HepG2 (cell line): ENCODE measurements around the gene MIX23. TPM values are rescaled to one million over a fixed set of nuclear protein-coding genes. Genes with fewer than 3 reads are reported as not detected.

Experiments
- ATF7 ChIP-seq, 2 experiments: fragments of 450-650 bp in 1 of 2; sonication (generic) in 1 of 2; formaldehyde crosslinking in 1 of 2; IDR thresholded peaks; 2 replicates each; pipeline versions ENCODE4 v1.4.0 to v1.6.1; 2016 to 2020; ENCODE audit warnings: antibody characterized with exemption in 1 of 2, mild to moderate bottlenecking in 1 of 2, missing genetic modification reagents in 1 of 2
- MIXL1 ChIP-seq: IDR thresholded peaks from 2 replicates; pipeline ENCODE4 v1.6.1; 2016
- RBM22 ChIP-seq: fragments of 200-400 bp; formaldehyde crosslinking; optimal IDR thresholded peaks from 2 replicates; pipeline ENCODE3; 2017; ENCODE audit warnings: mild to moderate bottlenecking, low read length, moderate library complexity
- REL ChIP-seq: sonication (generic); formaldehyde crosslinking; conservative IDR thresholded peaks from 2 replicates; pipeline ENCODE4 v1.8.0; 2022; ENCODE audit warnings: mild to moderate bottlenecking, missing genetic modification reagents, moderate library complexity
- THAP11 ChIP-seq: IDR thresholded peaks from 2 replicates; pipeline ENCODE4 v1.6.1; 2016; ENCODE audit warnings: missing biosample characterization, missing genetic modification reagents
- XBP1 ChIP-seq: sonication (generic); formaldehyde crosslinking; IDR thresholded peaks from 2 replicates; pipeline ENCODE4 v1.5.0; 2020; ENCODE audit warnings: missing genetic modification reagents
- ZBTB21 ChIP-seq: sonication (generic); formaldehyde crosslinking; IDR thresholded peaks from 2 replicates; pipeline ENCODE4 v1.4.0; 2020; ENCODE audit warnings: missing genetic modification reagents
- ZFAT ChIP-seq: sonication (generic); formaldehyde crosslinking; conservative IDR thresholded peaks from 2 replicates; pipeline ENCODE4 v1.8.1; 2023; ENCODE audit warnings: missing genetic modification reagents, inconsistent platforms
- ZFP41 ChIP-seq: sonication (generic); formaldehyde crosslinking; IDR thresholded peaks from 2 replicates; pipeline ENCODE4 v1.4.0; 2020; ENCODE audit warnings: mild to moderate bottlenecking, missing genetic modification reagents, borderline replicate concordance
- ZNF225 ChIP-seq: sonication (generic); formaldehyde crosslinking; IDR thresholded peaks from 2 replicates; pipeline ENCODE4 v1.4.0; 2020; ENCODE audit warnings: mild to moderate bottlenecking, missing genetic modification reagents
- ZNF343 ChIP-seq: sonication (generic); formaldehyde crosslinking; IDR thresholded peaks from 2 replicates; pipeline ENCODE4 v1.4.0; 2020; ENCODE audit warnings: mild to moderate bottlenecking, missing genetic modification reagents
- ZNF382 ChIP-seq: sonication (generic); formaldehyde crosslinking; IDR thresholded peaks from 2 replicates; pipeline ENCODE4 v1.5.0; 2020; ENCODE audit warnings: missing genetic modification reagents, mild to moderate bottlenecking, borderline replicate concordance
- ZNF510 ChIP-seq: sonication (generic); formaldehyde crosslinking; IDR thresholded peaks from 2 replicates; pipeline ENCODE4 v1.4.0; 2020; ENCODE audit warnings: low read depth, mild to moderate bottlenecking, missing genetic modification reagents
- polyA plus RNA-seq, 8 experiments: library from polyadenylated mRNA; depleted of rRNA in 3 of 8; stranded (reverse) in 7 of 8; unstranded in 1 of 8; fragments of >200 nt; fragmentation: Illumina TruSeq in 4 of 8; extraction: Trizol in 4 of 8; gene quantifications; 2 replicates each; pipeline versions ENCODE4 v1.2.1 to v1.2.3, GENCODE V29; 2011 to 2016; ENCODE audit warnings: low read depth in 4 of 8, missing spikeins in 1 of 8, mixed read lengths in 1 of 8; ENCODE audit not compliant: insufficient read depth in 1 of 8
- total RNA-seq, 5 experiments: library from RNA; depleted of rRNA; stranded (reverse); fragments of >200 nt; fragmentation: Illumina TruSeq; extraction: Trizol; gene quantifications; 2 replicates each; pipeline ENCODE4 v1.2.3, GENCODE V29; 2016; ENCODE audit warnings: low read depth in 1 of 5
- TF ChIP-seq, protein P1 (sequence below): sonication (generic); formaldehyde crosslinking; IDR thresholded peaks from 2 replicates; pipeline ENCODE4 v1.5.0; 2020; ENCODE audit warnings: missing genetic modification reagents
- TF ChIP-seq, protein P2 (sequence below): IDR thresholded peaks from 2 replicates; pipeline ENCODE4 v1.6.1; 2016; ENCODE audit warnings: low read depth, control low read depth
- TF ChIP-seq, protein P3 (sequence below): sonication (generic); formaldehyde crosslinking; conservative IDR thresholded peaks from 2 replicates; pipeline ENCODE4 v1.8.0; 2022; ENCODE audit warnings: missing genetic modification reagents
- TF ChIP-seq, protein P4 (sequence below): IDR thresholded peaks from 2 replicates; pipeline ENCODE4 v1.6.1; 2016; ENCODE audit warnings: mild to moderate bottlenecking
- TF ChIP-seq, protein P5 (sequence below), 2 experiments: IDR thresholded peaks; 2 replicates each; pipeline ENCODE4 v1.6.1; 2011 to 2012; ENCODE audit warnings: low read length in 2 of 2, borderline replicate concordance in 1 of 2, low read depth in 1 of 2, mild to moderate bottlenecking in 1 of 2, moderate library complexity in 1 of 2

The MIX23 gene
- total and polyA plus RNA-seq, 2 of the 13 experiments (the other 11 are each of a cell fraction or from before 2014, with no cell fraction given), result 20.0 to 152 TPM

DNA sequence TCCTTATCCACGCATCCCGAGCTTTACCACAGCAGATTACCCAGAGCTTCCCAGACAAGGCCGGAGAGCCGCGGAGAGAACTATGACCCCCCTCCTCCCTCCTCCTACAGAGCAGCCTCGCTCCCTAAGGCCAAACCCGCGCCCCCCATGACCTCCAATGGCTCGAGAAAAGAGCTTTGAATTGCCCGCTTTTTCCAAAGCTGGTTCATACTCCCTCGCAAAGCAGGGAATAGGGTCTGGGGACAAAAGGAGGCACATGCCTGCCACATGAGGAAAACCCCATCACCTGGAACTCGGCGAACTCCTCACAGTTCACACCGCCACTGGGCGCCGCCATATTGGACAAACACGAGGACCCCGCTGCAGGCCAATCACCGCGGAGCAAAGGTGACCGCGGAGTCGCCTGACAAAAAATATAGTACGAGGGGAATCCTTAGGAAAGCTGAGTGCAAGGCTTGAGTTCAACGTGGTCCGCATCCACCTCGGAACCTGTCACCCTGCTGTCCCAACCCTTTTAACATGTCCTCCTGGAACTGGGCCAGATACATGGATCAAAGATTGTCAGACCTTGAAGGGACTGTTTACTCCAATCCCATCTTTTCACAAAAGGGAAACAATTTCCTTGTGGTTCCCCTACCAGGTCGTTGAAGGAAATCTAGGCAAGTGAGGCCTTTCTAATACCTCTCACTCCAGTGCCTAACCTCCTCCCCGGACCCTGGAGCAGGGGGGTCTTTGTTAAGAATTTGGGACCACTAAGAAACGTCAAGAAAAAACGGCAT, at the start of gene MIX23 (continued):
- TF ChIP-seq ZNF343 (CRISPR knock-in tag), result peak; percentile 80; the same call in 1 of the 2 replicates
- TF ChIP-seq ZBTB21 (CRISPR knock-in tag), result peak; percentile 46; the same call in 1 of the 2 replicates
- no peak for TF ChIP-seq ZFP41 (CRISPR knock-in tag)
- TF ChIP-seq, protein P1, sequence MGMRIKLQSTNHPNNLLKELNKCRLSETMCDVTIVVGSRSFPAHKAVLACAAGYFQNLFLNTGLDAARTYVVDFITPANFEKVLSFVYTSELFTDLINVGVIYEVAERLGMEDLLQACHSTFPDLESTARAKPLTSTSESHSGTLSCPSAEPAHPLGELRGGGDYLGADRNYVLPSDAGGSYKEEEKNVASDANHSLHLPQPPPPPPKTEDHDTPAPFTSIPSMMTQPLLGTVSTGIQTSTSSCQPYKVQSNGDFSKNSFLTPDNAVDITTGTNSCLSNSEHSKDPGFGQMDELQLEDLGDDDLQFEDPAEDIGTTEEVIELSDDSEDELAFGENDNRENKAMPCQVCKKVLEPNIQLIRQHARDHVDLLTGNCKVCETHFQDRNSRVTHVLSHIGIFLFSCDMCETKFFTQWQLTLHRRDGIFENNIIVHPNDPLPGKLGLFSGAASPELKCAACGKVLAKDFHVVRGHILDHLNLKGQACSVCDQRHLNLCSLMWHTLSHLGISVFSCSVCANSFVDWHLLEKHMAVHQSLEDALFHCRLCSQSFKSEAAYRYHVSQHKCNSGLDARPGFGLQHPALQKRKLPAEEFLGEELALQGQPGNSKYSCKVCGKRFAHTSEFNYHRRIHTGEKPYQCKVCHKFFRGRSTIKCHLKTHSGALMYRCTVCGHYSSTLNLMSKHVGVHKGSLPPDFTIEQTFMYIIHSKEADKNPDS (CRISPR knock-in tag), result peak; percentile 72; the same call in 1 of the 2 replicates
- TF ChIP-seq, protein P2, sequence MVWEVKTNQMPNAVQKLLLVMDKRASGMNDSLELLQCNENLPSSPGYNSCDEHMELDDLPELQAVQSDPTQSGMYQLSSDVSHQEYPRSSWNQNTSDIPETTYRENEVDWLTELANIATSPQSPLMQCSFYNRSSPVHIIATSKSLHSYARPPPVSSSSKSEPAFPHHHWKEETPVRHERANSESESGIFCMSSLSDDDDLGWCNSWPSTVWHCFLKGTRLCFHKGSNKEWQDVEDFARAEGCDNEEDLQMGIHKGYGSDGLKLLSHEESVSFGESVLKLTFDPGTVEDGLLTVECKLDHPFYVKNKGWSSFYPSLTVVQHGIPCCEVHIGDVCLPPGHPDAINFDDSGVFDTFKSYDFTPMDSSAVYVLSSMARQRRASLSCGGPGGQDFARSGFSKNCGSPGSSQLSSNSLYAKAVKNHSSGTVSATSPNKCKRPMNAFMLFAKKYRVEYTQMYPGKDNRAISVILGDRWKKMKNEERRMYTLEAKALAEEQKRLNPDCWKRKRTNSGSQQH, result no peak; the same call in 1 of the 2 replicates
- TF ChIP-seq, protein P3, sequence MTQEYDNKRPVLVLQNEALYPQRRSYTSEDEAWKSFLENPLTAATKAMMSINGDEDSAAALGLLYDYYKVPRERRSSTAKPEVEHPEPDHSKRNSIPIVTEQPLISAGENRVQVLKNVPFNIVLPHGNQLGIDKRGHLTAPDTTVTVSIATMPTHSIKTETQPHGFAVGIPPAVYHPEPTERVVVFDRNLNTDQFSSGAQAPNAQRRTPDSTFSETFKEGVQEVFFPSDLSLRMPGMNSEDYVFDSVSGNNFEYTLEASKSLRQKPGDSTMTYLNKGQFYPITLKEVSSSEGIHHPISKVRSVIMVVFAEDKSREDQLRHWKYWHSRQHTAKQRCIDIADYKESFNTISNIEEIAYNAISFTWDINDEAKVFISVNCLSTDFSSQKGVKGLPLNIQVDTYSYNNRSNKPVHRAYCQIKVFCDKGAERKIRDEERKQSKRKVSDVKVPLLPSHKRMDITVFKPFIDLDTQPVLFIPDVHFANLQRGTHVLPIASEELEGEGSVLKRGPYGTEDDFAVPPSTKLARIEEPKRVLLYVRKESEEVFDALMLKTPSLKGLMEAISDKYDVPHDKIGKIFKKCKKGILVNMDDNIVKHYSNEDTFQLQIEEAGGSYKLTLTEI (CRISPR knock-in tag), result no peak
- TF ChIP-seq, protein P4, sequence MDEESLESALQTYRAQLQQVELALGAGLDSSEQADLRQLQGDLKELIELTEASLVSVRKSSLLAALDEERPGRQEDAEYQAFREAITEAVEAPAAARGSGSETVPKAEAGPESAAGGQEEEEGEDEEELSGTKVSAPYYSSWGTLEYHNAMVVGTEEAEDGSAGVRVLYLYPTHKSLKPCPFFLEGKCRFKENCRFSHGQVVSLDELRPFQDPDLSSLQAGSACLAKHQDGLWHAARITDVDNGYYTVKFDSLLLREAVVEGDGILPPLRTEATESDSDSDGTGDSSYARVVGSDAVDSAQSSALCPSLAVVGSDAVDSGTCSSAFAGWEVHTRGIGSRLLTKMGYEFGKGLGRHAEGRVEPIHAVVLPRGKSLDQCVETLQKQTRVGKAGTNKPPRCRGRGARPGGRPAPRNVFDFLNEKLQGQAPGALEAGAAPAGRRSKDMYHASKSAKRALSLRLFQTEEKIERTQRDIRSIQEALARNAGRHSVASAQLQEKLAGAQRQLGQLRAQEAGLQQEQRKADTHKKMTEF (CRISPR knock-in tag), result no peak; the same call in 1 of the 2 replicates
- TF ChIP-seq, protein P5, sequence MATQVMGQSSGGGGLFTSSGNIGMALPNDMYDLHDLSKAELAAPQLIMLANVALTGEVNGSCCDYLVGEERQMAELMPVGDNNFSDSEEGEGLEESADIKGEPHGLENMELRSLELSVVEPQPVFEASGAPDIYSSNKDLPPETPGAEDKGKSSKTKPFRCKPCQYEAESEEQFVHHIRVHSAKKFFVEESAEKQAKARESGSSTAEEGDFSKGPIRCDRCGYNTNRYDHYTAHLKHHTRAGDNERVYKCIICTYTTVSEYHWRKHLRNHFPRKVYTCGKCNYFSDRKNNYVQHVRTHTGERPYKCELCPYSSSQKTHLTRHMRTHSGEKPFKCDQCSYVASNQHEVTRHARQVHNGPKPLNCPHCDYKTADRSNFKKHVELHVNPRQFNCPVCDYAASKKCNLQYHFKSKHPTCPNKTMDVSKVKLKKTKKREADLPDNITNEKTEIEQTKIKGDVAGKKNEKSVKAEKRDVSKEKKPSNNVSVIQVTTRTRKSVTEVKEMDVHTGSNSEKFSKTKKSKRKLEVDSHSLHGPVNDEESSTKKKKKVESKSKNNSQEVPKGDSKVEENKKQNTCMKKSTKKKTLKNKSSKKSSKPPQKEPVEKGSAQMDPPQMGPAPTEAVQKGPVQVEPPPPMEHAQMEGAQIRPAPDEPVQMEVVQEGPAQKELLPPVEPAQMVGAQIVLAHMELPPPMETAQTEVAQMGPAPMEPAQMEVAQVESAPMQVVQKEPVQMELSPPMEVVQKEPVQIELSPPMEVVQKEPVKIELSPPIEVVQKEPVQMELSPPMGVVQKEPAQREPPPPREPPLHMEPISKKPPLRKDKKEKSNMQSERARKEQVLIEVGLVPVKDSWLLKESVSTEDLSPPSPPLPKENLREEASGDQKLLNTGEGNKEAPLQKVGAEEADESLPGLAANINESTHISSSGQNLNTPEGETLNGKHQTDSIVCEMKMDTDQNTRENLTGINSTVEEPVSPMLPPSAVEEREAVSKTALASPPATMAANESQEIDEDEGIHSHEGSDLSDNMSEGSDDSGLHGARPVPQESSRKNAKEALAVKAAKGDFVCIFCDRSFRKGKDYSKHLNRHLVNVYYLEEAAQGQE (IDR thresholded peaks at IDR 0.05; ENCODE audit: borderline replicate concordance in 1 of 2, low read depth in 1 of 2, low read length in 2 of 2), result peak in 1 of 2 experiments; percentile 72; a peak in 2 of 4 replicates
- peak; percentile 68 for TF ChIP-seq THAP11
- TF ChIP-seq ZNF510 (CRISPR knock-in tag), result no peak; the same call in 1 of the 2 replicates
- 0 out of 2 replicates have a peak, but pooled peaks have one; percentile 57 for TF ChIP-seq ZNF225
- peak; percentile 41 for TF ChIP-seq RBM22
- TF ChIP-seq ATF7 (IDR thresholded peaks at IDR 0.05), result no peak
- TF ChIP-seq ATF7 (CRISPR knock-in tag; IDR thresholded peaks at IDR 0.05), result no peak
- 0 out of 2 replicates have a peak, but pooled peaks have one; percentile 11 for TF ChIP-seq MIXL1 (CRISPR knock-in tag)
- no peak for TF ChIP-seq ZFAT (CRISPR knock-in tag)
- no peak for TF ChIP-seq XBP1 (CRISPR knock-in tag)
- TF ChIP-seq REL, result no peak
- no peak for TF ChIP-seq ZNF382 (CRISPR knock-in tag)
